Adrenal gland (tissue), 5 donors: ENCODE measurements around the gene JAK2.
"Not testable (repeated sequence)": the region's sequence is repeated elsewhere in the genome, so short reads cannot be mapped to it uniquely, and the experiment has no call there.

Experiments
- CTCF ChIP-seq, 6 experiments: fragments of 450-650 bp in 4 of 6; fragments of 200-600 bp in 2 of 6; sonication (generic) in 1 of 6; IDR thresholded peaks; 1 replicate in 5 of 6; 2 replicates in 1 of 6; pipeline versions ENCODE4 v1.5.1 to v1.8.0; 2016 to 2021; ENCODE audit warnings: antibody characterized with exemption in 6 of 6, mild to moderate bottlenecking in 2 of 6, moderate library complexity in 1 of 6
- POLR2A ChIP-seq, 2 donors: fragments of 450-650 bp; IDR thresholded peaks; one replicate each; pipeline ENCODE4 v1.6.1; 2017; ENCODE audit warnings: antibody characterized with exemption in 2 of 2, mild to moderate bottlenecking in 2 of 2, moderate library complexity in 1 of 2
- donor health status: DM: no; HTN: no; CAD: no.

- TF ChIP-seq CTCF, POLR2A (IDR thresholded peaks at IDR 0.05): not testable (repeated sequence)
Measured at GRCh38 chr9:4942042-4942691, 42.9 kb upstream of the JAK2 start.
